Measurements from ENCODE around the gene NSG1.
A peak's percentile ranks its signal among the peaks of the same experiment; 100 is the strongest.
"Not testable (repeated sequence)": the region's sequence is repeated elsewhere in the genome, so short reads cannot be mapped to it uniquely, and the experiment has no call there.

Gene NSG1

DNA sequence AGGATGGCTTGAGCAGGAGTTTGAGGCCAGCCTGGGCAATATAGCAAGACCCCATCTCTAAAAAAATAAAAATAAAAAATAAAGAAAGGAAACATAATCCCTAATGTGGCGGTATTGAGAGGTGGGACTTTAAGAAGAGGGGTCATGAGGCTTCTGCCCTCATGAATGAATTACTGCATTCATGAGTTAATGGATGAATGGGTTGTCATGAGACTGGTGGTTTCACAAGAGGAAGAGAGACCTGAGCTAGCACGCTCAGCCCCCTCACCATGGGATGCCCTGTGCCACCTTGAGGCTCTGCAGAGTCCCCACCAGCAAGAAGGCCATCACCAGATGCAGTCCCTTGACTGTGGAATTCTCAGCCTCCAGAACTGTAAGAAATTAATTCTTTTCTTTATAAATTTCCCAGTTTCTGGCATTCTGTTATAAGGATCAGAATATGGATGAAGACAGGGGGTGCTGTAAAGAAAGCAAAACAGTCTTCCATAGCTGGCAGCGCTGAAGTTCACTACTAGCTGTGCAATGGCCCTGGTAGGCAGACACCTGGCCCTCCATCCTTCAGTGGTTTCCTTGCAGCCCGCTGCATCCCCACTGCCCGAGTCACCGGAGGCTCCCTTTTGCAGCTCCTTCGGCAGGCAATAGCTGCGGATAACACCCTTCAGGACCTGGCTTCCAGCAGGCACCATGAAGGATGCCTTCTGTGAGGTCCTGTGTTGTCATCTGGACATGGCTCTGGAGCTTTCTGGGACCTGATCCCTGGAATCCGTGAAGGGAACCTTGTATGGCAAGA is 44.8 kb upstream of the NSG1 start:
- no peak overlapping the region for H2AFZ ChIP-seq (ENCODE audit: low read length)
- peaks cover 15% of the 10 kb centered on the region for H3F3A ChIP-seq (ENCODE audit: insufficient read depth, low read length)
- H3K9me3 ChIP-seq (replicated peaks; ENCODE audit: insufficient read depth, low read length) = no peaks in the 10 kb centered on the region
- no peak overlapping the region for H3K4me3 ChIP-seq (ENCODE audit: low read length)
- DNase-seq = no peak
- H3K4me1 ChIP-seq (ENCODE audit: low read length) = peaks cover 18% of the 10 kb centered on the region
- H3K9me2 ChIP-seq (replicated peaks; ENCODE audit: insufficient read depth, low read length) = no peaks in the 10 kb centered on the region
- H4K20me1 ChIP-seq (ENCODE audit: insufficient read depth, low read length) = no peaks in the 10 kb centered on the region
- H3K4me2 ChIP-seq (ENCODE audit: low read depth, low read length) = no peak overlapping the region
- no peaks in the 10 kb centered on the region for H3K36me3 ChIP-seq (replicated peaks; ENCODE audit: insufficient read depth, low read length)
- no peak for TF ChIP-seq EZH2phosphoT487 (IDR thresholded peaks at IDR 0.05; ENCODE audit: low read length)
- no peak overlapping the region for H3K27ac ChIP-seq (ENCODE audit: low read length)
- H3K27me3 ChIP-seq (replicated peaks; ENCODE audit: insufficient read depth, low read length) = no peaks in the 10 kb centered on the region
- no peak overlapping the region for H3K9ac ChIP-seq (ENCODE audit: low read length)
- no peaks in the 10 kb centered on the region for H3K79me2 ChIP-seq (ENCODE audit: low read length)

DNA sequence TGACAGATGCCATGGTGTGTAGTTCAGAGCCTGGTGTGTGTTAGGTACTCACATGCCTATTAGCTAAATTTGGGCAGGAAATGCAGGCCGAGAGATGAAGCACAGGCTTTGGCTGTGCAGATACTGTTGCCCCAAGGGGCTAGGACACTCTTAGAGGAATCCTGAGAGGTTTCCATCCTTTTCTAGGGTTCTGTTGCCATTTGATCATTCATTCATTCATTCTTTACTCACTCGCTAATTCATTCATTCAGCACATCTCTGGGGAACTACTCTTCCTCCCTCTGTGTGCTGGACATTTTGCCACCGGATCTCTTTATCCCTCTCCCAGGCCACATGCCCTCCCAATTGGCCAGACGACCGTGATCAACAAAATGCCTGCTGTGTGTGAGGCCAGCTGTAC is 43.9 kb upstream of the NSG1 start:
- no peak overlapping the region for H2AFZ ChIP-seq (ENCODE audit: low read length)
- DNase-seq = no peak
- H3K27me3 ChIP-seq (replicated peaks; ENCODE audit: insufficient read depth, low read length) = no peaks in the 10 kb centered on the region
- no peak overlapping the region for H3K4me2 ChIP-seq (ENCODE audit: low read depth, low read length)
- no peaks in the 10 kb centered on the region for H4K20me1 ChIP-seq (ENCODE audit: insufficient read depth, low read length)
- no peaks in the 10 kb centered on the region for H3K79me2 ChIP-seq (ENCODE audit: low read length)
- H3K9me2 ChIP-seq (replicated peaks; ENCODE audit: insufficient read depth, low read length) = no peaks in the 10 kb centered on the region
- H3F3A ChIP-seq (ENCODE audit: insufficient read depth, low read length) = peaks cover 15% of the 10 kb centered on the region
- H3K9ac ChIP-seq (ENCODE audit: low read length) = no peak overlapping the region
- TF ChIP-seq, protein P1, sequence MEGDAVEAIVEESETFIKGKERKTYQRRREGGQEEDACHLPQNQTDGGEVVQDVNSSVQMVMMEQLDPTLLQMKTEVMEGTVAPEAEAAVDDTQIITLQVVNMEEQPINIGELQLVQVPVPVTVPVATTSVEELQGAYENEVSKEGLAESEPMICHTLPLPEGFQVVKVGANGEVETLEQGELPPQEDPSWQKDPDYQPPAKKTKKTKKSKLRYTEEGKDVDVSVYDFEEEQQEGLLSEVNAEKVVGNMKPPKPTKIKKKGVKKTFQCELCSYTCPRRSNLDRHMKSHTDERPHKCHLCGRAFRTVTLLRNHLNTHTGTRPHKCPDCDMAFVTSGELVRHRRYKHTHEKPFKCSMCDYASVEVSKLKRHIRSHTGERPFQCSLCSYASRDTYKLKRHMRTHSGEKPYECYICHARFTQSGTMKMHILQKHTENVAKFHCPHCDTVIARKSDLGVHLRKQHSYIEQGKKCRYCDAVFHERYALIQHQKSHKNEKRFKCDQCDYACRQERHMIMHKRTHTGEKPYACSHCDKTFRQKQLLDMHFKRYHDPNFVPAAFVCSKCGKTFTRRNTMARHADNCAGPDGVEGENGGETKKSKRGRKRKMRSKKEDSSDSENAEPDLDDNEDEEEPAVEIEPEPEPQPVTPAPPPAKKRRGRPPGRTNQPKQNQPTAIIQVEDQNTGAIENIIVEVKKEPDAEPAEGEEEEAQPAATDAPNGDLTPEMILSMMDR (IDR thresholded peaks at IDR 0.05; ENCODE audit: low read length) = no peak
- peaks cover 18% of the 10 kb centered on the region for H3K4me1 ChIP-seq (ENCODE audit: low read length)
- H3K4me3 ChIP-seq (ENCODE audit: low read length) = no peak overlapping the region
- no peak overlapping the region for H3K27ac ChIP-seq (ENCODE audit: low read length)
- H3K36me3 ChIP-seq (replicated peaks; ENCODE audit: insufficient read depth, low read length) = no peaks in the 10 kb centered on the region
- H3K9me3 ChIP-seq (replicated peaks; ENCODE audit: insufficient read depth, low read length) = no peaks in the 10 kb centered on the region

DNA sequence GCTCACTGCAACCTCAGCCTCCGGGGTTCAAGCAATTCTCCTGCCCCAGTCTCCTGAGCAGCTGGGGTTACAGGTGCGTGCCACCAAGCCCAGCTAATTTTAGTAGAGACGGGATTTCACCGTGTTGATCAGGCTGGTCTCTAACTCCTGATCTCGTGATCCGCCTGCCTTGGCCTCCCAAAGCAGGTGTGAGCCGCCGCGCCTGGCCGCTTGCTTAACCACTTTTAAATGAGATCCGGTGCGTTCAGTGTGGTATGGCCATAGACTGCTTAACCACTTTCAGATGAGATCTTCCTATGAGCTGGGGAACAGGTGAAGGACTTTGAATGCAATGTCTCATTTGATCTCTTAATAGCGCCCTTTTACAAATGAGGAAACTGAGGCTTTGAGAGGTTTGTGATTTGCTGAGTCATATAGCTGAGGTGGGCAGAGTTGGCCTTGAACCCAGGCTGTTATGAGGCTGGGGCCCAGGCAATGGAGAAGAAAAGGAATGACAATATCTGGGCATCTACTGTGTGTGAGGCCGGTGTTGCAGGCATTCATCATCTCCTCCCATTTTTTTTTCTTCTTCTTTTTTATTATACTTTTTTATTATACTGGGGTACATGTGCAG is 41.9 kb upstream of the NSG1 start:
- Histone ChIP-seq H3K9me3 (replicated peaks; ENCODE audit: insufficient read depth, low read length) (no peaks in the 10 kb centered on the region), H3K79me2 (ENCODE audit: low read length) (no peaks in the 10 kb centered on the region), H3K9ac (ENCODE audit: low read length) (peak overlapping the region; percentile 45; the same call in 1 of the 2 replicates), H3K4me2 (ENCODE audit: low read depth, low read length) (peak overlapping the region; percentile 47), H4K20me1 (ENCODE audit: insufficient read depth, low read length) (no peaks in the 10 kb centered on the region), H3K36me3 (replicated peaks; ENCODE audit: insufficient read depth, low read length) (no peaks in the 10 kb centered on the region), H3K27me3 (replicated peaks; ENCODE audit: insufficient read depth, low read length) (no peaks in the 10 kb centered on the region), H2AFZ (ENCODE audit: low read length) (peak overlapping the region; percentile 44), H3K27ac (ENCODE audit: low read length) (peak overlapping the region; percentile 90), H3K4me3 (ENCODE audit: low read length) (no peak overlapping the region), H3F3A (ENCODE audit: insufficient read depth, low read length) (peaks cover 15% of the 10 kb centered on the region), H3K9me2 (replicated peaks; ENCODE audit: insufficient read depth, low read length) (no peaks in the 10 kb centered on the region), H3K4me1 (ENCODE audit: low read length) (peaks cover 18% of the 10 kb centered on the region)
- peak; percentile 96 for DNase-seq
- TF ChIP-seq EZH2phosphoT487 (IDR thresholded peaks at IDR 0.05; ENCODE audit: low read length) (no peak), EZH2 (optimal IDR thresholded peaks at IDR 0.05; ENCODE audit: low read depth, low read length) (no peak)
- TF ChIP-seq, protein P1 (IDR thresholded peaks at IDR 0.05; ENCODE audit: low read length) = no peak

DNA sequence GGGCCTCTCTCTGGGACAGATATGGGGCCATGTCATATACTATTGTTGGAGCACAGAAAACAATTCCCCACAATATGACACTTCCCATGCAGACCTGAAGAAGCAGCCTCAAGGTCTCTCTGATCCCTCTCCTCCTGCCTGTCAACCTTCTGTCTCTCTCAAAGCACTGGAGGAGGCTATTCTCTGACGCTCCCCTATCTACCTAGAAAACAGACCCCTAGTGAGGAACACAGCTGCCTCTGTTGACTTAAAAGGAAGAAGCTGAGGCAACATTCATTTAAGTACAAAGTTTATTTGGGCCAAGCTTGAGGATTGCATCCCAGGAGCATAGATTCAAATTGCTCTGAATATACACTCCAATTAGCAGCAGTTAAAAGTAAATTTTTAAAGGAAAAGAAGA is 39.3 kb upstream of the NSG1 start:
- TF ChIP-seq, protein P1 (IDR thresholded peaks at IDR 0.05; ENCODE audit: low read length) = no peak
- no peak for TF ChIP-seq EZH2phosphoT487 (IDR thresholded peaks at IDR 0.05; ENCODE audit: low read length)
- no peaks in the 10 kb centered on the region for H3K9me3 ChIP-seq (replicated peaks; ENCODE audit: insufficient read depth, low read length)
- no peak overlapping the region for H3K4me2 ChIP-seq (ENCODE audit: low read depth, low read length)
- H3K27ac ChIP-seq (ENCODE audit: low read length) = no peak overlapping the region
- H4K20me1 ChIP-seq (ENCODE audit: insufficient read depth, low read length) = no peaks in the 10 kb centered on the region
- peaks cover 18% of the 10 kb centered on the region for H3K4me1 ChIP-seq (ENCODE audit: low read length)
- no peak overlapping the region for H3K4me3 ChIP-seq (ENCODE audit: low read length)
- no peak overlapping the region for H2AFZ ChIP-seq (ENCODE audit: low read length)
- H3K9me2 ChIP-seq (replicated peaks; ENCODE audit: insufficient read depth, low read length) = no peaks in the 10 kb centered on the region
- H3K27me3 ChIP-seq (replicated peaks; ENCODE audit: insufficient read depth, low read length) = no peaks in the 10 kb centered on the region
- no peaks in the 10 kb centered on the region for H3K79me2 ChIP-seq (ENCODE audit: low read length)
- H3K9ac ChIP-seq (ENCODE audit: low read length) = no peak overlapping the region
- H3K36me3 ChIP-seq (replicated peaks; ENCODE audit: insufficient read depth, low read length) = no peaks in the 10 kb centered on the region
- H3F3A ChIP-seq (ENCODE audit: insufficient read depth, low read length) = peaks cover 15% of the 10 kb centered on the region
- no peak for DNase-seq

DNA sequence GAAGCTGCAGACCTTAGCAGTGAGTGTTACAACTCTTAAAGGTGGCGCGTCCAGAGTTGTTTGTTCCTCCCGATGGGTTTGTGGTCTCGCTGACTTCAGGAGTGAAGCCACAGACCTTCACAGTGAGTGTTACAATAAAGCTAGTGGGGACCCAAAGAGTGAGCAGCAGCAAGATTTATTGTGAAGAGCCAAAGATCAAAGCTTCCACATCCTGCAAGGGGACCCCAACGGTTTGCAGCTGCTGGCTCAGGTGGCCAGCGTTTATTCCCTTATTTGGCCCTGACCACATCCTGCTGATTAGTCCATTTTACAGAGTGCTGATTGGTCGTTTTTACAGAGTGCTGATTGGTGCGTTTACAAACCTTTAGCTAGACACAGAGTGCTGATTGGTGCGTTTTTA is 38.3 kb upstream of the NSG1 start:
- H4K20me1 ChIP-seq (ENCODE audit: insufficient read depth, low read length); H3K9ac ChIP-seq (ENCODE audit: low read length); H3K79me2 ChIP-seq (ENCODE audit: low read length); H3K4me3 ChIP-seq (ENCODE audit: low read length); H3K27ac ChIP-seq (ENCODE audit: low read length); H3K36me3 ChIP-seq (replicated peaks; ENCODE audit: insufficient read depth, low read length); DNase-seq; H3K9me2 ChIP-seq (replicated peaks; ENCODE audit: insufficient read depth, low read length); H3K4me2 ChIP-seq (ENCODE audit: low read depth, low read length); H3K27me3 ChIP-seq (replicated peaks; ENCODE audit: insufficient read depth, low read length); H2AFZ ChIP-seq (ENCODE audit: low read length); H3K9me3 ChIP-seq (replicated peaks; ENCODE audit: insufficient read depth, low read length): not testable (repeated sequence)
- Histone ChIP-seq H3F3A (ENCODE audit: insufficient read depth, low read length) (peaks cover 15% of the 10 kb centered on the region), H3K4me1 (ENCODE audit: low read length) (peaks cover 18% of the 10 kb centered on the region)

Measured in MM.1S (cell line).